HCT116 (cell line): ENCODE results near the gene KIRREL3. TPM values are rescaled to one million over a fixed set of nuclear protein-coding genes. Genes with fewer than 3 reads are reported as not detected.

Experiments used
- ATAC-seq: fragments of 200-7000 bp; cut with Tn5 transposase; 2 replicates; pipeline ENCODE4 v1.9.1; 2020; ENCODE audit warnings: mild to moderate bottlenecking, moderate library complexity
- BruUV-seq: library from RNA; stranded (reverse); fragments of 400-500 nt; replicated peaks from 2 replicates; lab custom pipeline; 2021; lab: Mats Ljungman, UMichigan
- CTCF ChIA-PET: fragments of 300-600 bp; sonication (Branson Sonifier 250); formaldehyde crosslinking; loops from one replicate; lab custom pipeline; 2021; ENCODE audit warnings: antibody characterized with exemption; lab: Charles Lee
- POLR2A ChIA-PET: fragments of 300-600, 350-600 bp; sonication (Branson Sonifier 250); formaldehyde crosslinking; loops from one replicate; lab custom pipeline; 2021; ENCODE audit warnings: antibody characterized with exemption; lab: Charles Lee
- RAD21 ChIA-PET, 2 experiments: fragments of 300-600 bp; sonication (Branson Sonifier 250); formaldehyde crosslinking; loops; one replicate each; lab custom pipeline; 2023; ENCODE audit warnings: low total read pairs in 2 of 2; ENCODE audit not compliant: uncharacterized antibody in 2 of 2, unreplicated experiment in 2 of 2, low non-redundant PET in 1 of 2; lab: Charles Lee
- DNase-seq: peaks from one replicate; pipeline ENCODE4 v3.0.0-alpha.2; 2010; ENCODE audit warnings: low read depth, low spot score
- H2AFZ ChIP-seq: fragments of 200-600 bp; shearing (Covaris generic), sonication (generic); 2 replicates; pipeline ENCODE4 v1.6.1; 2017; ENCODE audit warnings: low read depth, mixed run types, mixed read lengths, antibody characterized with exemption, low read length; ENCODE audit not compliant: poor library complexity, severe bottlenecking
- H3K27ac ChIP-seq: 2 replicates; pipeline ENCODE4 v1.5.1; 2012; ENCODE audit warnings: low read depth, low read length
- H3K27me3 ChIP-seq: fragments of 200-600 bp; sonication (generic); 2 replicates; pipeline ENCODE4 v1.6.1; 2016; ENCODE audit warnings: mixed run types, low read length, mixed read lengths; ENCODE audit not compliant: insufficient read depth
- H3K36me3 ChIP-seq, 2 experiments: fragments of 200-500 bp in 1 of 2; fragments of 200-600 bp in 1 of 2; sonication (Bioruptor generic) in 1 of 2; sonication (generic) in 1 of 2; 2 replicates each; pipeline versions ENCODE4 v1.5.1 to v1.6.1; 2014 to 2016; ENCODE audit warnings: low read length in 2 of 2, inconsistent platforms in 1 of 2, mixed read lengths in 1 of 2, mixed run types in 1 of 2; ENCODE audit not compliant: insufficient read depth in 2 of 2, control insufficient read depth in 1 of 2
- H3K4me1 ChIP-seq, 2 experiments: fragments of 200-600 bp in 1 of 2; sonication (generic) in 1 of 2; 2 replicates each; pipeline versions ENCODE4 v1.5.1 to v1.6.1; 2012 to 2017; ENCODE audit warnings: low read length in 2 of 2, inconsistent platforms in 1 of 2, mild to moderate bottlenecking in 1 of 2, mixed read lengths in 1 of 2, mixed run types in 1 of 2, moderate library complexity in 1 of 2; ENCODE audit not compliant: insufficient read depth in 2 of 2, control insufficient read depth in 1 of 2
- H3K4me2 ChIP-seq: fragments of 200-600 bp; sonication (generic); 2 replicates; pipeline ENCODE4 v1.6.1; 2017; ENCODE audit warnings: mixed run types, low read length, mixed read lengths
- H3K4me3 ChIP-seq, 2 experiments: fragments of 200-600 bp in 1 of 2; sonication (generic) in 1 of 2; replicated peaks in 1 of 2; 2 replicates each; pipeline ENCODE4 v1.5.1; 2011 to 2016; ENCODE audit warnings: low read length in 2 of 2, control low read depth in 1 of 2, low read depth in 1 of 2, mild to moderate bottlenecking in 1 of 2, mixed read lengths in 1 of 2, mixed run types in 1 of 2
- H3K79me2 ChIP-seq: fragments of 200-600 bp; sonication (generic); 2 replicates; pipeline ENCODE4 v1.6.1; 2017; ENCODE audit warnings: mild to moderate bottlenecking, mixed run types, low read length, moderate library complexity, mixed read lengths; ENCODE audit not compliant: insufficient read depth
- H3K9ac ChIP-seq: fragments of 200-600 bp; sonication (generic); 2 replicates; pipeline ENCODE4 v1.6.1; 2016; ENCODE audit warnings: low read length, mixed read lengths
- H3K9me2 ChIP-seq: fragments of 200-600 bp; sonication (generic), shearing (Covaris generic); 2 replicates; pipeline ENCODE4 v1.6.1; 2017; ENCODE audit warnings: mixed run types, mild to moderate bottlenecking, moderate library complexity; ENCODE audit not compliant: insufficient read depth
- H3K9me3 ChIP-seq, 2 experiments: fragments of 200-500 bp in 1 of 2; fragments of 200-600 bp in 1 of 2; sonication (Bioruptor generic) in 1 of 2; sonication (generic) in 1 of 2; 2 replicates each; pipeline ENCODE4 v1.6.1; 2014 to 2017; ENCODE audit warnings: low read length in 2 of 2, mixed read lengths in 2 of 2, inconsistent platforms in 1 of 2, low read depth in 1 of 2, mild to moderate bottlenecking in 1 of 2, mixed run types in 1 of 2, moderate library complexity in 1 of 2; ENCODE audit not compliant: control insufficient read depth in 1 of 2, insufficient read depth in 1 of 2
- H4K20me1 ChIP-seq: fragments of 200-600 bp; sonication (generic), shearing (Covaris generic); 2 replicates; pipeline ENCODE4 v1.6.1; 2017; ENCODE audit warnings: mixed run types, mild to moderate bottlenecking, moderate library complexity; ENCODE audit not compliant: insufficient read depth
- ATF3 ChIP-seq: IDR thresholded peaks from 2 replicates; pipeline ENCODE4 v1.6.1; 2012
- FOSL1 ChIP-seq: IDR thresholded peaks from 2 replicates; pipeline ENCODE4 v1.6.1; 2012; ENCODE audit warnings: low read depth
- MAX ChIP-seq: IDR thresholded peaks from 2 replicates; pipeline ENCODE4 v1.6.1; 2012
- POLR2AphosphoS5 ChIP-seq: IDR thresholded peaks from 2 replicates; pipeline ENCODE4 v1.6.1; 2011; ENCODE audit warnings: mild to moderate bottlenecking, low read depth, low read length, moderate library complexity
- RAD21 ChIP-seq: IDR thresholded peaks from 2 replicates; pipeline ENCODE4 v1.6.1; 2012; ENCODE audit warnings: low read depth, mild to moderate bottlenecking
- SIN3A ChIP-seq: IDR thresholded peaks from 2 replicates; pipeline ENCODE4 v1.6.1; 2012; ENCODE audit warnings: low read depth
- SP1 ChIP-seq: IDR thresholded peaks from 2 replicates; pipeline ENCODE4 v1.6.1; 2012; ENCODE audit warnings: low read depth
- TCF7L2 ChIP-seq: IDR thresholded peaks from 2 replicates; pipeline ENCODE4 v1.7.0; 2011; ENCODE audit warnings: borderline replicate concordance, inconsistent platforms; ENCODE audit not compliant: insufficient read depth, insufficient read length; ENCODE audit errors: extremely low read depth
- ZBTB33 ChIP-seq: IDR thresholded peaks from 2 replicates; pipeline ENCODE4 v1.6.1; 2011; ENCODE audit warnings: mild to moderate bottlenecking, low read length, moderate library complexity; ENCODE audit not compliant: insufficient replicate concordance; ENCODE audit errors: extremely low read depth
- ZFX ChIP-seq: fragments of 450-650 bp; IDR thresholded peaks from 2 replicates; pipeline ENCODE4 v1.6.1; 2017
- intact Hi-C: fragments of 100-400 bp; cut with micrococcal nuclease; formaldehyde crosslinking; loops from 2 replicates; pipeline ENCODE4 v1.10.0; 2022
- total RNA-seq: library from RNA; stranded (reverse); gene quantifications from one replicate; pipeline ENCODE4 v1.2.1, GENCODE V29; 2021; ENCODE audit not compliant: unreplicated experiment

The KIRREL3 gene
- total RNA-seq, 1 experiment from 2014 or later = not detected

GRCh38 chr11:126824035-126824607 lies 176.4 kb downstream of the KIRREL3 start:
- no peaks in the 10 kb centered on the region for H4K20me1 ChIP-seq
- H3K4me2 ChIP-seq = no peak overlapping the region
- TF ChIP-seq MAX = no peak
- no peak for TF ChIP-seq RAD21
- no peak for TF ChIP-seq SP1
- TF ChIP-seq ATF3 = no peak
- TF ChIP-seq POLR2AphosphoS5 = no peak
- TF ChIP-seq ZFX = no peak
- no peak for TF ChIP-seq SIN3A
- TF ChIP-seq ZBTB33 = no peak
- no peak for TF ChIP-seq FOSL1
- TF ChIP-seq TCF7L2 = no peak
- H3K4me1 ChIP-seq = no peaks in the 10 kb centered on the region
- no peaks in the 10 kb centered on the region for H3K9me3 ChIP-seq
- H3K27ac ChIP-seq = no peak overlapping the region
- no peak overlapping the region for H2AFZ ChIP-seq
- no peaks in the 10 kb centered on the region for H3K79me2 ChIP-seq
- RAD21 ChIA-PET = no interaction called here
- no peaks in the 10 kb centered on the region for H3K36me3 ChIP-seq
- intact Hi-C loops = no loop called here
- H3K9me2 ChIP-seq = no peaks in the 10 kb centered on the region
- H3K27me3 ChIP-seq = peaks cover 10% of the 10 kb centered on the region; the same call in 1 of the 2 replicates
- POLR2A ChIA-PET = no interaction called here
- CTCF ChIA-PET = no interaction called here
- H3K9ac ChIP-seq = no peak overlapping the region
- DNase-seq = no peak
- H3K4me3 ChIP-seq = no peak overlapping the region
- ATAC-seq = no peak
- BruUV-seq = no TSS peak
